ENCODE measurements around the gene COX19. TPM values are rescaled to one million over a fixed set of nuclear protein-coding genes. Genes with fewer than 3 reads are reported as not detected.

COX19 gene
- total and polyA plus RNA-seq, 2 of the 13 experiments (the other 11 are each of a cell fraction or from before 2014, with no cell fraction given): 11.5 to 21.7 TPM

- TF ChIP-seq, protein P1, sequence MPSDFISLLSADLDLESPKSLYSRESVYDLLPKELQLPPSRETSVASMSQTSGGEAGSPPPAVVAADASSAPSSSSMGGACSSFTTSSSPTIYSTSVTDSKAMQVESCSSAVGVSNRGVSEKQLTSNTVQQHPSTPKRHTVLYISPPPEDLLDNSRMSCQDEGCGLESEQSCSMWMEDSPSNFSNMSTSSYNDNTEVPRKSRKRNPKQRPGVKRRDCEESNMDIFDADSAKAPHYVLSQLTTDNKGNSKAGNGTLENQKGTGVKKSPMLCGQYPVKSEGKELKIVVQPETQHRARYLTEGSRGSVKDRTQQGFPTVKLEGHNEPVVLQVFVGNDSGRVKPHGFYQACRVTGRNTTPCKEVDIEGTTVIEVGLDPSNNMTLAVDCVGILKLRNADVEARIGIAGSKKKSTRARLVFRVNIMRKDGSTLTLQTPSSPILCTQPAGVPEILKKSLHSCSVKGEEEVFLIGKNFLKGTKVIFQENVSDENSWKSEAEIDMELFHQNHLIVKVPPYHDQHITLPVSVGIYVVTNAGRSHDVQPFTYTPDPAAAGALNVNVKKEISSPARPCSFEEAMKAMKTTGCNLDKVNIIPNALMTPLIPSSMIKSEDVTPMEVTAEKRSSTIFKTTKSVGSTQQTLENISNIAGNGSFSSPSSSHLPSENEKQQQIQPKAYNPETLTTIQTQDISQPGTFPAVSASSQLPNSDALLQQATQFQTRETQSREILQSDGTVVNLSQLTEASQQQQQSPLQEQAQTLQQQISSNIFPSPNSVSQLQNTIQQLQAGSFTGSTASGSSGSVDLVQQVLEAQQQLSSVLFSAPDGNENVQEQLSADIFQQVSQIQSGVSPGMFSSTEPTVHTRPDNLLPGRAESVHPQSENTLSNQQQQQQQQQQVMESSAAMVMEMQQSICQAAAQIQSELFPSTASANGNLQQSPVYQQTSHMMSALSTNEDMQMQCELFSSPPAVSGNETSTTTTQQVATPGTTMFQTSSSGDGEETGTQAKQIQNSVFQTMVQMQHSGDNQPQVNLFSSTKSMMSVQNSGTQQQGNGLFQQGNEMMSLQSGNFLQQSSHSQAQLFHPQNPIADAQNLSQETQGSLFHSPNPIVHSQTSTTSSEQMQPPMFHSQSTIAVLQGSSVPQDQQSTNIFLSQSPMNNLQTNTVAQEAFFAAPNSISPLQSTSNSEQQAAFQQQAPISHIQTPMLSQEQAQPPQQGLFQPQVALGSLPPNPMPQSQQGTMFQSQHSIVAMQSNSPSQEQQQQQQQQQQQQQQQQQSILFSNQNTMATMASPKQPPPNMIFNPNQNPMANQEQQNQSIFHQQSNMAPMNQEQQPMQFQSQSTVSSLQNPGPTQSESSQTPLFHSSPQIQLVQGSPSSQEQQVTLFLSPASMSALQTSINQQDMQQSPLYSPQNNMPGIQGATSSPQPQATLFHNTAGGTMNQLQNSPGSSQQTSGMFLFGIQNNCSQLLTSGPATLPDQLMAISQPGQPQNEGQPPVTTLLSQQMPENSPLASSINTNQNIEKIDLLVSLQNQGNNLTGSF (CRISPR knock-in tag; IDR thresholded peaks at IDR 0.05): no peak
- TF ChIP-seq ZNF761 (CRISPR knock-in tag; conservative IDR thresholded peaks at IDR 0.05): 0 out of 2 replicates have a peak, but pooled peaks have one; percentile 9
- TF ChIP-seq ZSCAN22 (CRISPR knock-in tag; IDR thresholded peaks at IDR 0.05): no peak
- no peak for TF ChIP-seq MIER2 (CRISPR knock-in tag; IDR thresholded peaks at IDR 0.05)
- TF ChIP-seq, protein P2, sequence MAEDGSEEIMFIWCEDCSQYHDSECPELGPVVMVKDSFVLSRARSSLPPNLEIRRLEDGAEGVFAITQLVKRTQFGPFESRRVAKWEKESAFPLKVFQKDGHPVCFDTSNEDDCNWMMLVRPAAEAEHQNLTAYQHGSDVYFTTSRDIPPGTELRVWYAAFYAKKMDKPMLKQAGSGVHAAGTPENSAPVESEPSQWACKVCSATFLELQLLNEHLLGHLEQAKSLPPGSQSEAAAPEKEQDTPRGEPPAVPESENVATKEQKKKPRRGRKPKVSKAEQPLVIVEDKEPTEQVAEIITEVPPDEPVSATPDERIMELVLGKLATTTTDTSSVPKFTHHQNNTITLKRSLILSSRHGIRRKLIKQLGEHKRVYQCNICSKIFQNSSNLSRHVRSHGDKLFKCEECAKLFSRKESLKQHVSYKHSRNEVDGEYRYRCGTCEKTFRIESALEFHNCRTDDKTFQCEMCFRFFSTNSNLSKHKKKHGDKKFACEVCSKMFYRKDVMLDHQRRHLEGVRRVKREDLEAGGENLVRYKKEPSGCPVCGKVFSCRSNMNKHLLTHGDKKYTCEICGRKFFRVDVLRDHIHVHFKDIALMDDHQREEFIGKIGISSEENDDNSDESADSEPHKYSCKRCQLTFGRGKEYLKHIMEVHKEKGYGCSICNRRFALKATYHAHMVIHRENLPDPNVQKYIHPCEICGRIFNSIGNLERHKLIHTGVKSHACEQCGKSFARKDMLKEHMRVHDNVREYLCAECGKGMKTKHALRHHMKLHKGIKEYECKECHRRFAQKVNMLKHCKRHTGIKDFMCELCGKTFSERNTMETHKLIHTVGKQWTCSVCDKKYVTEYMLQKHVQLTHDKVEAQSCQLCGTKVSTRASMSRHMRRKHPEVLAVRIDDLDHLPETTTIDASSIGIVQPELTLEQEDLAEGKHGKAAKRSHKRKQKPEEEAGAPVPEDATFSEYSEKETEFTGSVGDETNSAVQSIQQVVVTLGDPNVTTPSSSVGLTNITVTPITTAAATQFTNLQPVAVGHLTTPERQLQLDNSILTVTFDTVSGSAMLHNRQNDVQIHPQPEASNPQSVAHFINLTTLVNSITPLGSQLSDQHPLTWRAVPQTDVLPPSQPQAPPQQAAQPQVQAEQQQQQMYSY (CRISPR knock-in tag; IDR thresholded peaks at IDR 0.05): 0 out of 2 replicates have a peak, but pooled peaks have one; percentile 12
- no peak for TF ChIP-seq SMARCE1 (IDR thresholded peaks at IDR 0.05; ENCODE audit: borderline replicate concordance)
- 0 out of 2 replicates have a peak, but pooled peaks have one; percentile 12 for TF ChIP-seq THYN1 (CRISPR knock-in tag; IDR thresholded peaks at IDR 0.05; ENCODE audit: borderline replicate concordance, low read depth)
- peak; percentile 1 for TF ChIP-seq RBM39 (IDR thresholded peaks at IDR 0.05; ENCODE audit: low read depth, low read length, poor library complexity, severe bottlenecking)
- TF ChIP-seq NBN (conservative IDR thresholded peaks at IDR 0.05): no peak
- no peak for TF ChIP-seq NPAS2 (CRISPR knock-in tag; IDR thresholded peaks at IDR 0.05; ENCODE audit: borderline replicate concordance)
- no peak for TF ChIP-seq AGO2 (optimal IDR thresholded peaks at IDR 0.05; ENCODE audit: low read depth, low read length)
- TF ChIP-seq ZNF136 (CRISPR knock-in tag; IDR thresholded peaks at IDR 0.05; ENCODE audit: low read depth): no peak
- TF ChIP-seq GABPA (IDR thresholded peaks at IDR 0.05; ENCODE audit: low read depth, low read length): no peak
- TF ChIP-seq GABPA (CRISPR knock-in tag; IDR thresholded peaks at IDR 0.05; ENCODE audit: low read depth): no peak
- no peak for TF ChIP-seq RAD21 (CRISPR knock-in tag; IDR thresholded peaks at IDR 0.05)
- no peak for TF ChIP-seq ZNF749 (CRISPR knock-in tag; IDR thresholded peaks at IDR 0.05; ENCODE audit: borderline replicate concordance)
- TF ChIP-seq HNF4A (CRISPR knock-in tag; IDR thresholded peaks at IDR 0.05): no peak
- TF ChIP-seq, protein P3, sequence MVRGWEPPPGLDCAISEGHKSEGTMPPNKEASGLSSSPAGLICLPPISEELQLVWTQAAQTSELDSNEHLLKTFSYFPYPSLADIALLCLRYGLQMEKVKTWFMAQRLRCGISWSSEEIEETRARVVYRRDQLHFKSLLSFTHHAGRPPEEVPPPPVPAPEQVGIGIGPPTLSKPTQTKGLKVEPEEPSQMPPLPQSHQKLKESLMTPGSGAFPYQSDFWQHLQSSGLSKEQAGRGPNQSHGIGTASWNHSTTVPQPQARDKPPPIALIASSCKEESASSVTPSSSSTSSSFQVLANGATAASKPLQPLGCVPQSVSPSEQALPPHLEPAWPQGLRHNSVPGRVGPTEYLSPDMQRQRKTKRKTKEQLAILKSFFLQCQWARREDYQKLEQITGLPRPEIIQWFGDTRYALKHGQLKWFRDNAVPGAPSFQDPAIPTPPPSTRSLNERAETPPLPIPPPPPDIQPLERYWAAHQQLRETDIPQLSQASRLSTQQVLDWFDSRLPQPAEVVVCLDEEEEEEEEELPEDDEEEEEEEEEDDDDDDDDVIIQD (CRISPR knock-in tag; IDR thresholded peaks at IDR 0.05; ENCODE audit: low read depth): no peak
- TF ChIP-seq PAX8 (CRISPR knock-in tag; IDR thresholded peaks at IDR 0.05; ENCODE audit: borderline replicate concordance): 0 out of 2 replicates have a peak, but pooled peaks have one; percentile 59
Measured at GRCh38 chr7:958221-959200, 16.8 kb downstream of the COX19 start (continued).
